T-helper 1 cell (primary cell): ENCODE data around the gene TPSAB1.
"Not testable (repeated sequence)": the region's sequence is repeated elsewhere in the genome, so short reads cannot be mapped to it uniquely, and the experiment has no call there.

Experiments used
- DNase-seq, 5 donors: peaks; one replicate each; pipeline ENCODE4 v3.0.0-alpha.2; 2012 to 2020
- total RNA-seq, 4 donors: gene quantifications; one replicate each; lab custom pipeline; 2026; lab: John Stamatoyannopoulos, UW

TPSAB1 gene
- 0 reads per million in 4 donors for total RNA-seq

GRCh38 chr16:1240436-1240835 is at the start of gene TPSAB1:
TSS of gene TPSAB1 (plus strand) at chr16:1240705. CDS start at chr16:1240939, 234 bp downstream.
- DNase-seq: not testable (repeated sequence)

DNA sequence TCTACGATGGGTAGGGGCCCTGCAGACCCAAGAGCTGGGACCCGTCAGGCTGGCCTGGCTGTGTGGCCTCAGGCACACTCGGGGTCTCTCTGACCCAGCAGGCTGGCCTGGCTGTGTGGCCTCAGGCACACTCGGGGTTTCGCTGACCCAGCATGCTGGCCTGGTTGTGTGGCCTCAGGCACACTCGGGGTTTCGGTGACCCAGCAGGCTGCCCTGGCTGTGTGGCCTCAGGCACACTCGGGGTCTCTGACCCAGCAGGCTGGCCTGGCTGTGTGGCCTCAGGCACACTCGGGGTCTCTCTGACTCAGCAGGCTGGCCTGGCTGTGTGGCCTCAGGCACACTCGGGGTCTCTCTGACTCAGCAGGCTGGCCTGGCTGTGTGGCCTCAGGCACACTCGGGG is 49.7 kb upstream of the TPSAB1 start:
- DNase-seq: not testable (repeated sequence)

- DNase-seq: no peak
These were observed 48.0 kb upstream of the TPSAB1 start for GRCh38 chr16:1192384-1193073.

- DNase-seq: no peak
These were observed 47.2 kb upstream of the TPSAB1 start for GRCh38 chr16:1193143-1193824.

- DNase-seq: no peak
These were observed 46.5 kb upstream of the TPSAB1 start for GRCh38 chr16:1193825-1194581.

- DNase-seq: no peak
These were observed 45.7 kb upstream of the TPSAB1 start for GRCh38 chr16:1194665-1195392.

- no peak for DNase-seq
These were observed 45.2 kb upstream of the TPSAB1 start for GRCh38 chr16:1195393-1195666.

DNA sequence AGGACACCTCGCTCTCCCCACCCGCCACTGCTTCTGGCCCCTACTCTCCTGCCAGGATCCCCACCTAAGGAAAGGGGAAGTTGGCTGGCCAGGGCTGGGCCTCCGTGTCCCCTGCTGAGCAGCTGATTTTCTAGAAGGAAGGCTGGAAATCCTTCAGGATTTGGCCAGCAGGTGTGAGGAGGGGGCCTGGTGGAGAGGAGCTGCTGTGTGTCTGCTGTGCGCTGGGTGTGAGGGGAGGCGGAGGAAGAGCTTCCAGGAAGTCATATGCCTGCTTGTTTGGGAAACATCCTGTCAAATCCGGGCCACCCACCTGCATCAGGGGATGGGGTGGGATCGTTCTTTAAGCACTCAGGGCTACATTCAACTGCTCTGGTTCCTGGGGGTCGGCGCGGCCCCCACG is 44.0 kb upstream of the TPSAB1 start:
- no peak for DNase-seq

DNA sequence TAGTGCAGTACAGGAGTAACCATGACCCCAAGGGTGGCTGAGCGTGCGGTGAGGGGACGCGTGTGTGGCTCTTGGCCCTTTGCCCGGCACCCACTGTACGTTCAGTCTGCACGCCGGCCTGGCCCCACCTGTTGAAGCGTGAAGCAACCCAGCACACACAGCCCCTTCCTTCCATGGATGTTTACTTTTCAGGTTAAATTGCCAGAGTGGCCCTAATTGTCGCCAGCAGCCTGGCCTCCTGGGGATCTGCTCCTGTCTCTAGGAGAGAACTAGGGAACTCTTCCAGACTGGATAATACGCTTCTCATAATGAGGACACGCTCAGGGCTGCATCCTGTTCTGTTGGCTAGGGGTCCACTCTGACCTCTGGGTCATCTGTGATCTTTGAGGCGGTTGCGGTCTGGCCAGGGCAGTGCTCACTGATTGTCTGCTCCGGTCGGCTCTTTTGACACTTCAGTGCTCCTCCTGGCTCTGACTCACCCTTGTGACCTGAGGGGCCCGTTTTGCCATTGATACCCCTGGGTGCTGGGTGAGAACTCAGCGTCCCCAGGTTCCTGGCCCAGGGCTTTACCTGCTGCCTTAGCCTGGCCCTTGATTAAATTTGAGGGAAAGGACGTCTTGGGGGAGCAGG is 43.2 kb upstream of the TPSAB1 start:
- no peak for DNase-seq

GRCh38 chr16:1198194-1198593 is 42.3 kb upstream of the TPSAB1 start:
- no peak for DNase-seq

- DNase-seq: not testable (repeated sequence)
These were observed 41.7 kb upstream of the TPSAB1 start for GRCh38 chr16:1198671-1199346.

DNA sequence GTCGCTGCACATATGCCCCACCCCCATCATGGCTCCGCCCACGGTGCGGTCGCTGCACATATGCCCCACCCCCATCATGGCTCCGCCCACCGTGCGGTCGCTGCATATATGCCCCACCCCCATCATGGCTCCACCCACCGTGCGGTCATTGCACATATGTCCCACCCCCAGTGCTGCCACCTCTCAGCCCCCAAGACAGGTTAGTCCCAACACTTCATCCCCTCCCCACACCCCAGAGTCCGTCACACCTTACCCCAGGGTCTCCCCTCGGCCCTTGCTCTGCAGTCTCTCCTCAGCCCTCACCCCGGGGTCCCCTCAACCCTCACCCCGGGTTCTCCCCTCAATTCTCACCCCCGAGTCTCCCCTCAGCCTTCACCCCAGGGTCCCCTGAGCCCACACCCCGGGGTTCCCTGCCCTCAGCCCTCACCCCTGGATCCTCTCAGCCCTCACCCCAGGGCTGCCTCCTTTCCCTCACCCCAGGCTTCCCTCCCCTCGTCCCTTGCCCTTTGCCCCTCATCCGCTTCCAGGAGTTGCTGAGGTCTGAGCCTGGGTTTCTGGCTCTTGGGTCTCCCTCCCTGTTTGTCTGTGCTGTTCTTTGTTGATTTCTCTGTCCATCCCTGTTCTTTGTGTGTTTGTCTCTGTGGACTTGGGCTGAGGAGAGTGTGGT is 41.0 kb upstream of the TPSAB1 start:
- no peak for DNase-seq

DNA sequence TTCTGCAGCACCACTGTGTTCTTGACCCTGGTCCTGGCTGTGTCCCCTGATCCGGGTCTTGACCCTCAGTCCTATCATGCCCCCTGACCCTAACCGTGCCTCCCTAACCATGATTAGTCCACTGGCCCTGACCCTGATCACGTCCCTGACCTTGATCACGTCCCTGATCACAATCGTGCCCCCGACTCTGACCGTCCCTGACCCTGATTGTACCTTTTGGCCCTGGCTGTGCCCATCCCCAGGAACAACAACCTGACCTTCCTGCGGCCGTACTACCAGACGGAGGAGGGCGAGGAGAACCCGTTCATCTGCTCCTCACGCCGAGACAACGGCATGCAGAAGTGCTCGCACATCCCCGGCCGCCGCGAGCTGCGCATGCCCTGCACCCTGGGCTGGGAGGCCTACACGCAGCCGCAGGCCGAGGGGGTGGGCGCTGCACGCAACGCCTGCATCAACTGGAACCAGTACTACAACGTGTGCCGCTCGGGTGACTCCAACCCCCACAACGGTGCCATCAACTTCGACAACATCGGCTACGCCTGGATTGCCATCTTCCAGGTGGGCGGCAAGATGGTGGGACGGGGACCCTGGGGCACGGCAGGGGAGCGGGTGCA is 40.4 kb upstream of the TPSAB1 start:
- no peak for DNase-seq

DNA sequence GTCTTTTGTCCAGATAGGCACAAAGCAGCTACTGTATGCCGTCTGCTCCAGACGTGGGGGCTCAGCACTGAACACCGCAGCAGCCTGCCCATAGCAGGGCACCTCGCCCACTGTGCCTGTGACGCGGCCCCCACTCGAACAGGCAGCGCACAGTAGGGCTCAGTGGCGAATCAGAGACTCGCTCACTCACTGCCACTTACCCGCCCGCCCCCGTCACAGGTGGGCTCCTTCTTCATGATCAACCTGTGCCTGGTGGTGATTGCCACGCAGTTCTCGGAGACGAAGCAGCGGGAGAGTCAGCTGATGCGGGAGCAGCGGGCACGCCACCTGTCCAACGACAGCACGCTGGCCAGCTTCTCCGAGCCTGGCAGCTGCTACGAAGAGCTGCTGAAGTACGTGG is 39.1 kb upstream of the TPSAB1 start:
- DNase-seq: no peak

- DNase-seq: no peak
These were observed 38.2 kb upstream of the TPSAB1 start for GRCh38 chr16:1202274-1202673.

- no peak for DNase-seq
These were observed 35.6 kb upstream of the TPSAB1 start for GRCh38 chr16:1204933-1205332.

DNA sequence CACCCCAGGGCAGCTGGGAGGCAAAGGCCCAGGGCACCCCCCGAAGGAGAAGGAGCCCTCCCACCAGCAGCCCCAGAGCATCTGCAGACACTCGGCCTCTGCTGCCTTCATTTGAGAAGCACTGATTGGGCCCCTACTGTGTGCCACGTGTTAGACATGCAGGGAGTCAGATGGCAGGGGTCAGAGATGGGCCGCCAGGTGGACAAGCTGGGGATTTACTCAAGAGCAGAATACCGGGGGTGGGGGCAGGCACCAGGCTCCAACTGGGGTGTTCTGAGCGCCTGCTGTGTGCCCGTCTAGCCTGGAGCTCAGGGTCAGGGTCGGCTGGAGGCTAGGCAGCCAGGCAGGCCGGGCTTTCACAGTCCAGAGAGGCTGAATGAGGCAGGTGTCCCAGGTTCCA is 34.2 kb upstream of the TPSAB1 start:
- no peak for DNase-seq

DNA sequence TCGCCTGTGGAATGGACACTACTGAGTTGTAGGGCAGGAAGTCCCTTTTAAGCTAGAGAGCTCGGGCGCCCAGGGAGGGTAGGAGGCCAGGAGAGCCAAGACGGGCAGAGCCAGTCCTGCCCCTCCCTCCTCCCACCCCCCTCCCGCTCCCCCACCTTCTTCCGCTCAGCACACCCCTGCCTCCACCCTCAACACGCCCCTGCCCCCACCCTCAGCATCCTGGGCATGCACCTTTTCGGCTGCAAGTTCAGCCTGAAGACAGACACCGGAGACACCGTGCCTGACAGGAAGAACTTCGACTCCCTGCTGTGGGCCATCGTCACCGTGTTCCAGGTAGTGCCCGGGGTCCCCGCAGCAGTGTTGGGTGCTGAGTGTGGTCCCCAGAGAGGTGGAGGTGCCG is 33.7 kb upstream of the TPSAB1 start:
- peak in 1 of 5 donors; percentile 15 for DNase-seq

- peak in 1 of 5 donors; percentile 18 for DNase-seq
These were observed 32.2 kb upstream of the TPSAB1 start for GRCh38 chr16:1208239-1208830.

DNA sequence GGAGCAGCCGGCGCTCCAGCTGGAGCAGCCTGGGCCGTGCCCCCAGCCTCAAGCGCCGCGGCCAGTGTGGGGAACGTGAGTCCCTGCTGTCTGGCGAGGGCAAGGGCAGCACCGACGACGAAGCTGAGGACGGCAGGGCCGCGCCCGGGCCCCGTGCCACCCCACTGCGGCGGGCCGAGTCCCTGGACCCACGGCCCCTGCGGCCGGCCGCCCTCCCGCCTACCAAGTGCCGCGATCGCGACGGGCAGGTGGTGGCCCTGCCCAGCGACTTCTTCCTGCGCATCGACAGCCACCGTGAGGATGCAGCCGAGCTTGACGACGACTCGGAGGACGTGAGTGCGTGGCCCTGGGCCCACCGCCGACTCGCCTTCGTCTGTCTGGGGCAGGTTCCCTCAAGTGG is 31.4 kb upstream of the TPSAB1 start:
- no peak for DNase-seq

GRCh38 chr16:1210461-1210860 is 30.0 kb upstream of the TPSAB1 start:
- DNase-seq: no peak
